HG03460 (cell line): ENCODE results near the gene SMU1.

Experiments used
- ATAC-seq: cut with Tn5 transposase; IDR thresholded peaks from one replicate; pipeline ENCODE4 v1.9.1; 2021; ENCODE audit not compliant: unreplicated experiment

SMU1 gene

GRCh38 chr9:33076046-33077004, at the start of gene SMU1:
SMU1 (minus strand) TSS chr9:33076674; CDS start chr9:33076608, 66 bp downstream.
- peak; percentile 99 for ATAC-seq

- ATAC-seq, result no peak
Observed at GRCh38 chr9:33125461-33125860, 49.0 kb upstream of the SMU1 start.

- ATAC-seq, result peak; percentile 48
Observed at GRCh38 chr9:33124751-33125381, 48.4 kb upstream of the SMU1 start.

- ATAC-seq, result no peak
Observed at GRCh38 chr9:33124046-33124445, 47.6 kb upstream of the SMU1 start.

GRCh38 chr9:33123407-33124031, 47.0 kb upstream of the SMU1 start:
- no peak for ATAC-seq

- no peak for ATAC-seq
Observed at GRCh38 chr9:33120620-33121019, 44.1 kb upstream of the SMU1 start.

- no peak for ATAC-seq
Observed at GRCh38 chr9:33117796-33118195, 41.3 kb upstream of the SMU1 start.

GRCh38 chr9:33117306-33117705, 40.8 kb upstream of the SMU1 start:
- no peak for ATAC-seq

- peak; percentile 51 for ATAC-seq
Observed at GRCh38 chr9:33116860-33117259, 40.4 kb upstream of the SMU1 start.

GRCh38 chr9:33114746-33115145, 38.3 kb upstream of the SMU1 start:
- ATAC-seq, result no peak

- ATAC-seq, result no peak
Observed at GRCh38 chr9:33113799-33114547, 37.5 kb upstream of the SMU1 start.

GRCh38 chr9:33112094-33112493, 35.6 kb upstream of the SMU1 start:
- no peak for ATAC-seq

- ATAC-seq, result no peak
Observed at GRCh38 chr9:33111631-33112030, 35.2 kb upstream of the SMU1 start.

- no peak for ATAC-seq
Observed at GRCh38 chr9:33110686-33111085, 34.2 kb upstream of the SMU1 start.

- ATAC-seq, result no peak
Observed at GRCh38 chr9:33109850-33110595, 33.5 kb upstream of the SMU1 start.

- ATAC-seq, result no peak
Observed at GRCh38 chr9:33109097-33109496, 32.6 kb upstream of the SMU1 start.

- ATAC-seq, result no peak
Observed at GRCh38 chr9:33108472-33108871, 32.0 kb upstream of the SMU1 start.

- no peak for ATAC-seq
Observed at GRCh38 chr9:33107762-33108161, 31.3 kb upstream of the SMU1 start.

- no peak for ATAC-seq
Observed at GRCh38 chr9:33106827-33107621, 30.6 kb upstream of the SMU1 start.

GRCh38 chr9:33106372-33106771, 29.9 kb upstream of the SMU1 start:
- ATAC-seq, result no peak
